Measurements from ENCODE around the gene CT45A9.
"Not testable (repeated sequence)": the region's sequence is repeated elsewhere in the genome, so short reads cannot be mapped to it uniquely, and the experiment has no call there.

Gene CT45A9, protein sequence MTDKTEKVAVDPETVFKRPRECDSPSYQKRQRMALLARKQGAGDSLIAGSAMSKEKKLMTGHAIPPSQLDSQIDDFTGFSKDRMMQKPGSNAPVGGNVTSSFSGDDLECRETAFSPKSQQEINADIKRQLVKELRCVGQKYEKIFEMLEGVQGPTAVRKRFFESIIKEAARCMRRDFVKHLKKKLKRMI

DNA sequence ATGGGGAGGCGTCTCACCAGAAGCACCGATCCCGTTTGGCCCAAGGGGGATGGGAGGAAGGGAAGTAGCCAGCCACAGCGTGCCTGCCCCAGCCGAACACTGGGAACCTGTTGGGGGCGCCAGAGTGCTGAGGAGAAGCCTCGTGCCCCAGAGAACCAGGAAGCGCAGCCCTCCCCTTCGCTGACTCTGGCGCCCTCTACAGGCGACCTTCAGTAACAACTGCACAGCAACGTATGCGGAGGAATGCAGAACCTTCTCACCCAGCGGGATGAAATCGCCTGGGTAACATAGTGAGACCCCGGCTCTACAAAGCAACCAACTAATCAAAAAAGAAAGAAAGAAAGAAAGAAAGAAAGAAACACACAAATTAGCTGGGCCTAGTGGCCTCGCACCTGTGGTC, at the start of gene CT45A9:
Gene CT45A9 (minus strand): TSS at position 101 of the 400 bp plus-strand sequence. CDS start 3,751 bp downstream, outside the sequence.
- not testable (repeated sequence) for DNase-seq (ENCODE audit: low spot score)

DNA sequence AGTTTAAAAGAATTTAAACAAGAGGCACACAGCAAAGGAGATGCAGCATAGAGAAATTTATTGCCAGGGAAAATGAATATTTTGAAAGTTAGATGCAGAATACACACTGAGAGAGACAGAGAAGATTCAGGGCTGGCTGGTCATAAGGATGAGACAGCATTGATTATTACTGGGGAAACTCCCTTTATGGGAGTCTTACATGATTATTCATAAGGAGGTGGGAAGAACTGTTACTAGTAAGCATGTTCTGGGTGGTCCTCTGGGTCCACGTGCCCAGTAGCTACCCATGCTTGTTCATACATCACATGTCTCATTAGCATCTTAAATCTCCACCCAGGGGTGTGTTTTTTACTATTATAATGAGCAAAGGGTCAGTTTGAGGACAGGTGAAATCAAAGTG, 48.9 kb upstream of the CT45A9 start:
- not testable (repeated sequence) for DNase-seq (ENCODE audit: low spot score)

DNA sequence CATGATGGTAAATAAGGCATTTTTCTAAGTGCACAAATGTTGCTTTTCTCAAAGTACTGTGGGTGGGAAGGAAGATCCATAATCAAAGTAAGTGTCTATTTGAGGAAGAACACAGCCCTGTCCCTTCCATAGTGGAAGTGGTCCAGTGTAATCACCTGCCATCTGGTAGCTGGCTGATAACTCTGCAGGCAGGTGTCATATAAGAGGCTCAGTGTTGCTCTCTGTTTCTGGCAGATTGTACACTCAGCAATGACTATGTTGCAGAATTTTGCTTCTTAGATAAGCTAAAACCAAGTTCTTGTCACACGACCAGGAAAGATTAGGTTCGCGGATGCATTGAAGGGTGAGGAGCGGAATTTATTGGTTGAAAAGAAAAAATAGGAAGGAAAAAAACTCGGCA, 42.8 kb upstream of the CT45A9 start:
- DNase-seq (ENCODE audit: low spot score): no peak

DNA sequence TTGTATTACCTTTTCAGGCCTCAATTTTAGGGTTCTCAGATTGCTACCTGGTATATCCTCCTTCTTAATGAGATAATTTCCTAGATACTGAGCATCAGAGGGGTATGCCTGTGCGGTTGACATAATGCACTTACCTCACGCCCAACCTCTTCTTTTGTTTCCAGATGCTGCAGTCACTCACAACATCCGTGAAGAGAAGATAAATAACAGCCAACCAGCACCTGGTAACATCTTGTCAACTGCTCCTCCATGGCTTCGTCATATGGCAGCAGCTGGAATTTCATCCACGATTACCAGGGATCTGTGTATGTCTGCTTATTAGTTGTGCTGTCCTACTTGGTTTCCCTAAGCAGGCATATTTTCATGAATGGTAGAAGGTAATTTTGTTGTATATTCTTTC, 38.6 kb upstream of the CT45A9 start:
- no peak for DNase-seq (ENCODE audit: low spot score)

DNA sequence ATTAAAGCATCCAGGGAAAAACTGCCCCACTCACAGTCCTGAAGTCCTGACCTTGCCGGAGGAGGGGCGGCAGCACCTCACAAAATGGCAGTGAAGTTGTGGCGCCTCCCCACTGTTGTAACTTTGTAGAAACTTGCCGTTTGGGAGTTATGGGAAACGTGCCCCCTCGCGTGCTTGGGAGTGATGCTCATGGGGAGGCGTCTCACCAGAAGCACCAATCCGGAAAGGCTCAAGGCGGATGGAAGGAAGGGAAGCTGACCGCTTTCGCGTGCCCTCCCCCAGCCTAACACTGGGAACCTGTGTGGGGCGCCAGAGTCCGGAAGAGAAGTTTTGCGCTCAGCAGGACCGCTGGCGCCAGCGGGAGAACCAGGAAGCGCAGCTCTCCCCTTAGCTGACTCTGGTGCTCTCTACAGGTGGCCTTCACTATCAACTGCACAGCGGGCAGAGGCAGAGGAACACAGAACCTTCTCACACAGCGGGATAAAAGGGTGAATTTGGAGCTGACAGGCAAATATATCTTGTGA, 21.7 kb upstream of the CT45A9 start, which contains the start of the genes CT45A10 and SAGE1:
Gene CT45A10 (minus strand): TSS at position 151 of the 524 bp plus-strand sequence. CDS start 8,100 bp downstream, outside the sequence.
Gene SAGE1 (plus strand): TSS at position 423 of the 524 bp plus-strand sequence. CDS start 2,527 bp downstream, outside the sequence.
- no peak for DNase-seq (ENCODE audit: low spot score)

DNA sequence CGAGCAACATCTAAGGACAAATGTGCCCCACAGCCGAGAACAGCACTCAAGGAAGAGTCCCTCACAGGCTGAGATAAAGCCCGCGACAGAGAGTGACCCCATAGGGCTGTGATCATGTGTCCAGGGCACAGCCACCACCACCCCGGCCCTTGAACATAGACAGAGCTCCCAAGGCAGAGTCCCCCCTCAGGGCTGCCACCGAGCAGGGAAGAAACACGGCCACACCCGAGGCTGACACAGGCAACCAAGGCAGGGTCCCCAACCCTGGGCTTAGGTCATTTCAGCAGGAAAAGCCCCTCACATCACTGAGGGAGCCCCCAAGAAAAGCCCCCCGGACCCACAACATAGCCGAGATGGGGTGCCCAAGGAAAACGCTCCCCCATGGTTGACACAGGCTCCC, 21.2 kb upstream of the CT45A9 start:
- no peak for DNase-seq (ENCODE audit: low spot score)

DNA sequence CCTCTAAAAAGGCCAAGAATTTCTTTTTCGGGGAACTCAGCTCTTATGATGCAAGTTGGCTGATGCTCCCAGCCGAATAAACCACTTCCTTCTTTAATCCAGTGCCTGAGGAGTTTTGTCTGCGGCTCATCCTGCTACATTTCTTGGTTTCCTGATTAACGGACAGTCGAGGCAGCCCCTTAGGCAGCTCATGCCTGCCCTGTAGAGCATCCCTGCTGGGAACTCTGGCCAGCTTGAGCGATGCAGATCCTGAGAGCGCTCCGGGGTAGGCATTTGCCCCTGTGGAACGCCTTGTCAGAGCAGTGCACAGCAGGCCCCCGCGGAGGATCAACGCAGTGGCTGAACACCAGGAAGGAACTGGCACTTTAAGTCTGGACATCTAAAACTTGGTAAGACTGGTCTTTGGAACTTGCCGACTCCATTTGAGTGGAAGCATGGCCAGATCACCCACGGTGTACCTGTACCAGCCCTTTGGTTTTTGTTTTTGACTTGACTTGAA, 18.5 kb upstream of the CT45A9 start:
- DNase-seq (ENCODE audit: low spot score): no peak

DNA sequence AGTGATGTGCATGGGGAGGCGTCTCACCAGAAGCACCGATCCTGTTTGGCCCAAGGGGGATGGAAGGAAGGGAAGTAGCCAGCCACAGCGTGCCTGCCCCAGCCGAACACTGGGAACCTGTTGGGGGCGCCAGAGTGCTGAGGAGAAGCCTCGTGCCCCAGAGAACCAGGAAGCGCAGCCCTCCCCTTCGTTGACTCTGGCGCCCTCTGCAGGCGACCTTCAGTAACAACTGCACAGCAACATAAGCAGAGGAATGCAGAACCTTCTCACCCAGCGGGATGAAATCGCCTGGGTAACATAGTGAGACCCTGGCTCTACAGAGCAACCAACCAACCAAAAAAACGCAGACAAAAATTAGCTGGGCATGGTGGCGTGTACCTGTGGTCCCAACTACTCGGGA, 17.4 kb upstream of the CT45A9 start:
- not testable (repeated sequence) for DNase-seq (ENCODE audit: low spot score)

DNA sequence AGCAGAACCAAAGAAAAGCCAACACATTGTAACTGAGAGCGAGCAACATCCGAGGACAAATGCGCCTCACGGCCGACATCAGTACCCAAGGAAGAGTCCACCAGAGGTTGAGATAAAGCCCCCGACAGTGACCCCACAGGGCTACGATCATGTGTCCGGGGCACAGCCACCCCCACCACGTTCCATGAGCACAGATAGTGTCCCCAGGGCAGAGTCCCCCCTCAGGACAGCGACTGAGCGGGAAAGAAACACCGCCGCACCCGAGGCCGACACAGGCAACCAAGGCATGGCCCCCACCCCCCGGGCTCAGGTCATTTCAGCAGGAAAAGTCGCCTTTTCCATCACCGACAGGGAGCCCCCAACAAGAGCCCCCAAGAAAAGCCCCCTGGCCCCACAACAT, 16.6 kb upstream of the CT45A9 start:
- DNase-seq (ENCODE audit: low spot score): not testable (repeated sequence)

DNA sequence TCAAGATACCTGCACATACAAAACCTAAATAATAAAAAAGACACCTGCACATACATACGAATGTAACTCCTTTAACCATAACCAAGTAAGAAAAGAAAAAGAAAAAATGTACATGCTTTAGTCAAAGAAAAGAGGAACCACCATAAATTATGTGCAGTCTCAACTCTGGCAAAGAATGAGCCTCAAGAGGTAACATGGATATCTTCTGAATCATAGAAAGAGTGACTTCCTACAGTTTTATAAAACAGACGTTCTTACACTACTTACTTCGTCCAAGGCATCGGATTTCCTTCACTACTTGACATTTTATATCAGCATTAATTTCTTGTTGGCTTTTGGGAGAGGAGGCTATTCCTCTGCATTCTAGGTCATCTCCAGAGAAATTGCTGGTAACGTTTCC, 11.1 kb upstream of the CT45A9 start:
- DNase-seq (ENCODE audit: low spot score): not testable (repeated sequence)

DNA sequence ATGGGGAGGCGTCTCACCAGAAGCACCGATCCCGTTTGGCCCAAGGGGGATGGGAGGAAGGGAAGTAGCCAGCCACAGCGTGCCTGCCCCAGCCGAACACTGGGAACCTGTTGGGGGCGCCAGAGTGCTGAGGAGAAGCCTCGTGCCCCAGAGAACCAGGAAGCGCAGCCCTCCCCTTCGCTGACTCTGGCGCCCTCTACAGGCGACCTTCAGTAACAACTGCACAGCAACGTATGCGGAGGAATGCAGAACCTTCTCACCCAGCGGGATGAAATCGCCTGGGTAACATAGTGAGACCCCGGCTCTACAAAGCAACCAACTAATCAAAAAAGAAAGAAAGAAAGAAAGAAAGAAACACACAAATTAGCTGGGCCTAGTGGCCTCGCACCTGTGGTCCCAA, 17.2 kb downstream of the CT45A9 start, which contains the start of gene CT45A8:
Gene CT45A8 (minus strand): TSS at position 101 of the 400 bp plus-strand sequence. CDS start 3,755 bp downstream, outside the sequence.
- DNase-seq (ENCODE audit: low spot score): not testable (repeated sequence)

DNA sequence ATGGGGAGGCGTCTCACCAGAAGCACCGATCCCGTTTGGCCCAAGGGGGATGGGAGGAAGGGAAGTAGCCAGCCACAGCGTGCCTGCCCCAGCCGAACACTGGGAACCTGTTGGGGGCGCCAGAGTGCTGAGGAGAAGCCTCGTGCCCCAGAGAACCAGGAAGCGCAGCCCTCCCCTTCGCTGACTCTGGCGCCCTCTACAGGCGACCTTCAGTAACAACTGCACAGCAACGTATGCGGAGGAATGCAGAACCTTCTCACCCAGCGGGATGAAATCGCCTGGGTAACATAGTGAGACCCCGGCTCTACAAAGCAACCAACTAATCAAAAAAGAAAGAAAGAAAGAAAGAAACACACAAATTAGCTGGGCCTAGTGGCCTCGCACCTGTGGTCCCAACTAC, 34.4 kb downstream of the CT45A9 start, which contains the start of gene CT45A7:
Gene CT45A7 (minus strand): TSS at position 101 of the 400 bp plus-strand sequence. CDS start 3,747 bp downstream, outside the sequence.
- not testable (repeated sequence) for DNase-seq (ENCODE audit: low spot score)

DNA sequence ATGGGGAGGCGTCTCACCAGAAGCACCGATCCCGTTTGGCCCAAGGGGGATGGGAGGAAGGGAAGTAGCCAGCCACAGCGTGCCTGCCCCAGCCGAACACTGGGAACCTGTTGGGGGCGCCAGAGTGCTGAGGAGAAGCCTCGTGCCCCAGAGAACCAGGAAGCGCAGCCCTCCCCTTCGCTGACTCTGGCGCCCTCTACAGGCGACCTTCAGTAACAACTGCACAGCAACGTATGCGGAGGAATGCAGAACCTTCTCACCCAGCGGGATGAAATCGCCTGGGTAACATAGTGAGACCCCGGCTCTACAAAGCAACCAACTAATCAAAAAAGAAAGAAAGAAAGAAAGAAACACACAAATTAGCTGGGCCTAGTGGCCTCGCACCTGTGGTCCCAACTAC, 51.7 kb downstream of the CT45A9 start, which contains the start of gene CT45A2:
Gene CT45A2 (minus strand): TSS at position 101 of the 400 bp plus-strand sequence. CDS start 3,747 bp downstream, outside the sequence.
- DNase-seq (ENCODE audit: low spot score): not testable (repeated sequence)
